T-helper 22 cell (primary cell): ENCODE measurements around the gene CNPY4.

ENCODE experiments used
- DNase-seq: peaks from one replicate; pipeline ENCODE4 v3.0.0-alpha.2; 2020; ENCODE audit warnings: low read depth

CNPY4 gene

GRCh38 chr7:100091411-100092181 is 27.8 kb upstream of the CNPY4 start:
- DNase-seq: no peak

- DNase-seq: no peak
These were observed 26.4 kb upstream of the CNPY4 start for GRCh38 chr7:100093054-100093453.

GRCh38 chr7:100093498-100093897 is 25.9 kb upstream of the CNPY4 start:
- DNase-seq: no peak

GRCh38 chr7:100093925-100094486 is 25.4 kb upstream of the CNPY4 start:
- DNase-seq: no peak

- no peak for DNase-seq
These were observed 24.1 kb upstream of the CNPY4 start for GRCh38 chr7:100095289-100095688.

GRCh38 chr7:100095704-100096103 is 23.7 kb upstream of the CNPY4 start:
- no peak for DNase-seq

- DNase-seq: no peak
These were observed 20.5 kb upstream of the CNPY4 start for GRCh38 chr7:100098913-100099312.

- DNase-seq: no peak
These were observed 20.0 kb upstream of the CNPY4 start for GRCh38 chr7:100099452-100099851.

- DNase-seq: peak; percentile 79
These were observed 18.9 kb upstream of the CNPY4 start for GRCh38 chr7:100100420-100101015.

- DNase-seq: peak; percentile 95
These were observed 18.2 kb upstream of the CNPY4 start, which contains the start of the genes AP4M1 and MCM7 for GRCh38 chr7:100101016-100101862. AP4M1 (plus strand) TSS chr7:100101643; CDS start chr7:100101715, 72 bp downstream. MCM7 (minus strand) TSS chr7:100101397; CDS start chr7:100101294, 103 bp downstream.

GRCh38 chr7:100102950-100103840 is 16.2 kb upstream of the CNPY4 start:
- DNase-seq: no peak

GRCh38 chr7:100105534-100105933 is 13.9 kb upstream of the CNPY4 start:
- DNase-seq: no peak

- no peak for DNase-seq
These were observed 12.8 kb upstream of the CNPY4 start for GRCh38 chr7:100106633-100107032.

- DNase-seq: no peak
These were observed 12.2 kb upstream of the CNPY4 start for GRCh38 chr7:100107125-100107737.

GRCh38 chr7:100107890-100108289 is 11.5 kb upstream of the CNPY4 start:
- DNase-seq: no peak

GRCh38 chr7:100109521-100110163 is 9.8 kb upstream of the CNPY4 start:
- DNase-seq: no peak

- DNase-seq: no peak
These were observed 8.3 kb upstream of the CNPY4 start for GRCh38 chr7:100111156-100111555.

GRCh38 chr7:100111914-100112313 is 7.5 kb upstream of the CNPY4 start:
- no peak for DNase-seq

- no peak for DNase-seq
These were observed 4.4 kb upstream of the CNPY4 start for GRCh38 chr7:100115026-100115425.

GRCh38 chr7:100118388-100119071 is 904 bp upstream of the CNPY4 start:
- no peak for DNase-seq
